Stimulated activated CD4-positive, alpha-beta T cell treated with anti-CD3 and anti-CD28 coated beads, Interleukin-4, amount 100 ng/mL, for 48 hours (primary cell): ENCODE results near the gene SUCLG2.

Experiments used
- DNase-seq, 2 donors: peaks; one replicate each; pipeline ENCODE4 v3.0.0-alpha.2; 2020; ENCODE audit warnings: low read depth in 2 of 2

Gene SUCLG2

DNA sequence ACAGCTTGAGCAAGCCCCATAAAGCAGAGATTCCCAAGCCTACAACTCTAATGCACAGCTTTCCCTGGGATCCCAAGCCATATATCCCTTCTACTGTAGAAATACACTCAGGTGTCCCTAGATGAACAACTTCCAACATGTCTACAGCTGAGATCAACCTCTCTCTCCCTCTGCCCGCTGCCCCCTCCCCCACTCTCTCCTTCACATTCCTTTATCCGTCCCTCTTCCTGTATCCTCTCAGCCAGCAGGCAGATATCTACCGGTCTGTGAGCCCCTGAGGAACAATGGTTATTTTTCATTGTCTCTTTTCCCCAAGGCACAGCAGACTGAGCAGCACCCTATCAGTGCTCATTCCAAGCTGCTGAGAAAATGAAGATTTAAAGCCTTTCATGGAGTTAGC, 138.6 kb downstream of the SUCLG2 start:
- no peak for DNase-seq

DNA sequence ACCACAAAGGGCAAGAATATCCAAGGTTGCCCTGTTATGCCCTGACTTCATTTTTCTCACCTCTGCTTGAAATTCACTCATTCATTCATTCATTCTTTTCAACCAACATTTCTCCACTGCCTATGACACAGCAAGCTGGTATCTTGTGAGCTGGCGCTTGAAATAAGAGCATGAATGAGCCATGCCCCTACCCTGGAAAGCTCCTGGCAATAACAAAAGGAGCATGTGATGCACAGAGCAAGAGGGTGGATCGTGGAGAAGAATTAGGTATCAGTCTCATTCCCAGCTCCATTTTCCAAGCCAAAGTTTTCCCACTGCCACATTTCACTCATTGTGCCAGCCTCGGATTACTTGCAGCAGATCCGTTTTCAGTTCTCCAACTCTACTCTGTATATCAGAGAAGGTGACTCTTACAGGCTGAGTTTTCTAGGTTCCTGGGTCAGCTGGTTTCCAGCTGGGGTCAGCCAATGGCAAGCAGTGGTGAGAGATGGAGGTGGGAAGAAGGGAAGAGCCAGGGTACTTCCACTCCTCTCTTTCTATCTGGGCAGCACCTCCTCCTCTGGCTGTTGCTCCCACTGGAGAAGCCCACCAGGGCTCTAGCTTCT, 144.8 kb downstream of the SUCLG2 start:
- DNase-seq, result no peak

DNA sequence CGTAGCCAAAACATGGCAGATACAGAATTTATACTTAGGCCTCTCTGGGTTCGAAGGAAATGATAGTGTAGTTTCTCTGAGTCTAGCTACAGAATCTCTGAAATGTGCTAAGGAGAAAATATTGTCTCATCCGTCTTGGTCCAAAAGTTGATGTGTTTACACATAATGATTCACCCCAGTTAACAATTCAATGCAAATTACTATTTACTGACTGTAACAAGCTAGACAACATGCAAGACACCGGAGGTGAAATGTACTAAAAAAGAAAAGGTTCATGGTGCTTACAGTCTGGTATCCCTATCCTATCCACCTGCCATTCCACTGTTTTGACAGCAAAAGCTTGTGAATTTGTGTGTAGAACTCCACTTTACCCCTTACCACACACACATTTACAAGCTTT, 146.8 kb downstream of the SUCLG2 start:
- no peak for DNase-seq

DNA sequence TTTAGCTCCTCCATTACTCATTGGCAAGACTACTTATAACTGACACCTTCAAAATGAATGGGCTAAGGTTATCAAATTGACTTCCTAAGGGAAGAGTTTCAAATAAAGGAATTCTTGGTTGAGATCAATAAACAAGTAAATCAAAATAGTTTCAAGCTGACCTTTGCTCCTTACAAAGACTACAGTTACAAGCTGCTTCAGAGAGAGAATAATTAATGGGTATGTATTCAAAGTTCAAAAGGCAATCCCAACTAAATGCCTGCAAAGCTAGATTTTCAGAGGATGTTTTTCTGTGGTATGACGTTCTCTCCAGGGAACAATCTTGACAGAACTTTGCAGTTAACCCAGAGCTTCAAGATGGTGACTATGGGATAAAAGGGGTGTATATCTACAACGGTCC, 153.7 kb downstream of the SUCLG2 start:
- no peak for DNase-seq

DNA sequence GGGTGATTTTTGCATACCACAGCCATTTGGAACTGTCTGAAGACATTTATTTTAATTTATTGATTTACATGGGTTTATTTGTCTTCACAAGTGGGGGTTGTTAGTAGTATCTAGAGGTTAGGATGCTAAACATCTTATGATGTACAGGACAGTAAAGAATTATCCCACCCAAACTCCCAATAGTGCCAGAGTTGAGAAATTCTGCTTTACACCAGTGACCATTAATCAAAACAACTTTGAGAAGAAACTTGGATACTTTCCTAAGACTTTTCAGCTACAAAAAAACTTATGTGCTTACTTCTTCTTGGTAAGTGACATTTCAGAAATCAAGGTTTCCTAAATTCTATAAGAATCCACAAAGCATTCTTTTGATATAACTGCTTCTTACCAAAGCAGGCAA, 156.7 kb downstream of the SUCLG2 start:
- no peak for DNase-seq

DNA sequence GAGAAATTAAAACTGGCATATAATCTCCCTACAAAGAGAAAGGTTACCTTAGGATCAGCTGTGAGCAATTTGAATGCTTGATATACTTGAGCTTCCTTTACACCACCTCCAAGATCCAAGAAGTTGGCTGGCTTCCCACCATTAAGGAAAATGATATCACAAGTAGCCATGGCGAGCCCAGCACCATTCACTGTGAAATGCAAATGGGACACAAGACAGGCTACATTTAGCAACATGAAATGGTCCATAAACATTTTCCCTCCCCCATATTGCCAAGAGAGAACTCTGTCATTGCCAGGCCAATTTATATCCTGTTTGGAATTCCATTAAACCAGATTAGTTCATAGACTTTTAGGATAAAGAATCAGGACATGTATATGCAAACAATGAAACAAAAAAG, 158.7 kb downstream of the SUCLG2 start:
- no peak for DNase-seq

DNA sequence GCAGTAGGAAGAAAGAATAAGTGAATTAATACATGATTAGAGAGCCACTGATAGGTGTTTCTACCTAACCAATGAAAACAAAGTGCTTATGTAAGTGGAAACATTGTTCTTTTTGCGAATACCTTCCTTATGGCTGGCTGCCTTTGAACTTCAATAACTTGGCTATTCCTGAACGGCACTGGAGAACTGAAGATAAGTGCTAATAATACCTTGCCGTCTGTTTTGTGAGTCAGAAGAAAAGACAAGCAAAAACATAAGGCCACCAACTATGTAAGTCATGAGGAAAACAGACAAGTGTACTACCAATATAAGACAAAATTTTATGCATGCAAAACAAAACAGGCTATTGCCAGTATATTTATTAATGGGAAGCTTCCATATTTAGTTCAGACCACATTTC, 160.6 kb downstream of the SUCLG2 start:
- no peak for DNase-seq

DNA sequence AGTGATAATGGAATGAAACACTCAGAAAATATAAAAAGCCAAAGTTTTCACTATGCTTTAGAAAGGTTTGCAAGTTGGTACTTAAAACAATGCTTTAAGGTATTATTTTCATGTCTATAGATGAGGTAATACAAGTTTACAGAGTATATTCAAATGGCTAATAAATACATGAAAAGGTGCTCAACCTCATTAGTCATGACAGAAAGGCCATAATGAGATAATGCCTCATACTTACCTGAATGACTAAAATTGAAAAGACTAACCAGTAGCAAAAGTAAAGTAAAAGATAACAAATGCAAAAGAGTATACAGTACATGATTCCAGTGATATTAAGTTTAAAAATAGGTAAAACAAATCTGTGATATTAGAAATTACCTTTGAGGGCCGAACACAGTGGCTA, 163.8 kb downstream of the SUCLG2 start:
- DNase-seq, result no peak

DNA sequence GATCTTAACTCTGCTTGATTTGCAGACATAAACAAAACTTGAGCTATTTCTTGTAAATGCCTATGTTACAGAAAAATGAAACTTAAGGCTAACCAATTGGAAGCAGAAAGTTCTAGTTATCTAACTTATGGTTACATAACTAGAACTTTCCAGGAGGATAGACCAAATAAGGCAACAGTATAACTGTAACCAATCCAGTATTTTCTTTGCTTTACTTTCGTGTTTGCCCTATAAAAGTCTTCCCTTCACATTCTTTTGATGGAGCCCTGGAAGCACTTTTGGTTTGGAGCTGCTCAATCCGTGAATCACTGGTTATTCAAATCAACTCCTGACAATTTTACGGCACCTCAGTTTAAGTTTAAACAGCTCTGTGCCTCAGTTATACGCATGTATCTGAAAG, 164.6 kb downstream of the SUCLG2 start:
- DNase-seq, result no peak

DNA sequence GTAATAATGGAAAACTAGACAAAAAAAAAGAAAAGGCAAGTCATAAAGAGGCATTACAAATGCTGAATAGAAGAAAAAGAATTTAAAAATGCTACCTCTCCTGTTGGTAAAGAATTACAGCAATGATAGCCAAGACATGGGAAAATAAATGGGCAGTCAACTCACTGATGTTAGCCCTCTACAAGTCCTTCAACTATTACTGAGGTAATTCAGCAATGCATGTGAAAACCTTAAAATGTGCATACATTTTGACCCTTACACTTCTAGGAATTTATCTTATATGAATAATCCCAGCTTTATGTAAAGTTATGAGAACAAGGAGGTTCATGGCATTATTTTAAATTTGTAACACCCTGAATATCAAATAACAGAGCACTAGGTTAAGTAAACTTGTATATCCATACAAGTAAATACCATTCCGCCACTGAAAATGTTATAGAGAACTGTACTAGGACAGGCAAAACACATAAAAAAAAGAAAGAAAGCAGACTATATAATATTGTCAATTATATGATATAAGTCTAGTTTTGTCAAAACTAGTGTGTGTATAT, 166.8 kb downstream of the SUCLG2 start:
- DNase-seq, result no peak

DNA sequence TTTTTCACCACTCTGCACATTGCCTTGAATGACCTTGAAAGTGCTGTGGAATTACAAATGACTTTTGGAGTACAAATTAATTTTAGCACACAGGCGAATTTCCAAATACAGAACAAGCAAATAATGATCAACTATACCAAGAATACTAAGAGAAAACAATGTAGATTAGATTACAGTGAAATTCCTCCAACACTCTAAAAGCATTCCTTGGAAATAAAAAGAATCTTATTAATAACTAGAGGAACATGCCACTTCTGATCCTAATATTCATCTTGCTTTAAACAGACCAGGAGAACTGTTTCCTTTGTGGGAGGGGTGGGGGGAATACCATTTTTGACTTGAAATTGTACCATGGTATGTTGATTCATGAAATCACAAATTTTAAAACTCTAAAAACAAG, 167.5 kb downstream of the SUCLG2 start:
- DNase-seq, result no peak

DNA sequence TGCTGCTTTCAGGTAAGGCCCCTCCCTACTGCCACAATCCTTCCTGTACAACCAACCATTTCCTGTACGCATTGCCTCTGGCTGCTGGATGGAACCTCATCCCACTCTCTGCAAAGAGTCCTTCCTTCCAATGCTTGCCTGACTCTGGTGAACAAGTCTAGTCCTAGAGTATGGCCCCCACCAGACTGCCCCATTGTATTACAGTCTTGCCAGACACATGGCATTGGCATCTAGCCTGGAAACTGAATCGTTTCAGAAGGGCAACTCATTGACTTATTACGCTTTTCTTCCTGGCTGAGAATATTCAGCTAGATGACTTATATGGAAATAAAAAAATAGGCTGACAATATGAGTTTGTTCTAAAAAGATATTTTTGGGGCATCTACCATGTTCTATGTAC, 170.3 kb downstream of the SUCLG2 start:
- no peak for DNase-seq

DNA sequence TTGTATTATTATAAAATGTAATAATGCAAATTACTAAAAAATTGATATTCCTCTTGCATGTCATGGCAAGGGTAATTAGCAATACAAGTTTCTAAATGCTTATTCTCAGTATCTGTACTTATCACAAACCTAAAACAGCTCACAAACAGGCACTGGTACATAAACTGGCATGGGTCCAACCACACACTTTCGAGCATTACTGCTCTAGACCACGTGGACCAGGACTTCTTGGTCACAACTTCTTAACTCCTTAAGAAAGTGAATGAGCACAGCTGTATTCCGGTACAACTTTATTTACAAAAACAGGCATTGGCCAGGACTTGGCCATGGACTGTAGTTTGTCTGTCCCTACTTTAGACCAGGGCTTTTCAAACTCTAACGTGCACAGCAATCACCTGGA, 173.3 kb downstream of the SUCLG2 start:
- no peak for DNase-seq

DNA sequence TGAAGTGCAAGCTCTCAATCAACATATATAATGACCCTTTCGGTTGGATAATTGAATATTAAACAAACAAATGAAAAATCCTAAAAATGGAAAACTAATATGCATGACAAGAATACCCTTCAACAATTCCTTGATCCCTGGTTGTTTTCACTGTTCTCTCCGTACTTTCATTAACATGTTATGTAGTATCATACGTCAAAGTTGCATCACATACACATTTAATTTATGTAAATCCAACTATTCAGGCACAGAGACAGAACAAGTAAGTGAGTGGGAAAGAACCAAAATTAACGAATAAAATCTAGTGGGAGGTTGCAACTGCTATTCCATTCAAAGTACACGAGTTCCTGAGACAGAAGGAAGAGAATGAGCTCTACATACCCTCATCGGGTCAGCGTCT, 176.0 kb downstream of the SUCLG2 start:
- no peak for DNase-seq

DNA sequence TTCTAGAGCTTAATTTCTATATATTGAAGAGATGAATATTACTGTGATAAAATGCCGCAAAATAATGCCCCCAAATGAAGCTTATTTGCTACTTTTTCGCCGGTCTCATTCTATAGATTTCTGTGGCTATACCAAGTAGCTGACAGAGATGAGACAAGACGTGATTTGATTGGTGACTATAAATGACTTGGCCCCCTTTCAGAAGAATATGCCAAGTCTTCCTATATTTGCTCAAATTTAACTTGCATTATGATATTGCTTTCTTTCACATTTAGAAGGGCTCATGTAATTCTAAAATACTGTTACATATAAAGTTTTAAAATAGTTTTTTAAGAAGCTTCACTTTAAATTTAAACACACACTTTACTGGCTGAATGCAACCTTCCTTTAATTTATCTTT, 180.1 kb downstream of the SUCLG2 start:
- DNase-seq, result no peak

DNA sequence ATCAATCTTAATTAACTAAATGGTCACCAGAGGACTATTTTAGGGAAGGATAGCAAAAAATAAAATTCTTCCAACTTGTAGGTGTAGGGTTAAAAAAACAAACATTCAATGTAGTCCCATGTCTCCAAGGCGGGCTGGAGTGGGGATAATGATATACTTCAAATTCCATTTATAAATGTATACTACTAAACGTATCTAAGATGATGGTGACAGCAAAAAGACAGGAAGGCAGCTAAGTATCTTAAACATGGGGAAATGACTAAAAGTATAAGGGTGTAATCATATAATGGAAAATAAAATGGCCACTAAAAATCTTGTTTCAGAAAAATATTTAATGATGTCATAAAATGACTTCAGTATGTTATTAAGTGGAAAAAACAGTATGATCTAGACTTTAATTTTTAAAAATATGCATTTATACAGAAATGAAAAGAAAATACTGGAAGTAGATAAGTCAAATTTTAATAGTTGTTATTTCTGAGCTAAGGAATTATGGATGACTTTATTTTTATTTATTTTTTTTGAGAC, 181.7 kb downstream of the SUCLG2 start:
- DNase-seq, result no peak

DNA sequence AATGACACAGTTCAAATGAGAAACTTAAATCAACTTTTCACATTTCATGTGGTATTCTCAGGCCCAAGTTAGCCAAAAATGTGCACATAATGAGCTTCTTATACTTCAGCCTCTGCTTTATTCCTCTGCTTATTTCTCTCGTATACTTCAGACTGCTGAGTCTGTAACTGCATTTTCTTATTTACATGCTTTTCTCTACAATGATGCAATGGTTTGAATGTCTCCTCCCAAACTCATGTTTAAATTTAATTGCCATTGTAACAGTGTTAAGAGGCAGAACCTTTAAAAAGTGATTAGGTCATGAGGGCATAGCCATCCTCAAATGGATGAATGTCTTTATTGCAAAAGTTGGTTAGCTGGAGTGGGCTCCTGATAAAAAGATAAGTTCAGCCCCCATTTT, 184.2 kb downstream of the SUCLG2 start:
- no peak for DNase-seq

DNA sequence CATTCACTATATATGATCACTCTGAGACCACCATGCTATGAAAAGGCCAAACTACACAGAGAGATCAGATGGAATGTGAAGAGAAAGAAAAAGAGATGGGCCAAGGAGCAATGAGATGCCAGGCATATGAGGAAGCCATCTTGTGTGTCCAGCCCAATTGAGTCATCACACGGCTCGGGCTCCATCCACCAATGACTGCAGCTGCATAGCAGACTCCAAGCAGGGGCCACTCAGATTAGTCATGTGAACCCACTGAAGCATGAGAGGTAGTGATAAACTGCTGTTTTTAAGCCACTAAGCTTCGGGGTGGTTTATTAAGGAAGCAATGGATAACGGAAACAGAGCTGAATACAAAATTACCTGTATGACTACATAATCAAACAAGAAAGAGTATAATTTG, 185.9 kb downstream of the SUCLG2 start:
- no peak for DNase-seq

DNA sequence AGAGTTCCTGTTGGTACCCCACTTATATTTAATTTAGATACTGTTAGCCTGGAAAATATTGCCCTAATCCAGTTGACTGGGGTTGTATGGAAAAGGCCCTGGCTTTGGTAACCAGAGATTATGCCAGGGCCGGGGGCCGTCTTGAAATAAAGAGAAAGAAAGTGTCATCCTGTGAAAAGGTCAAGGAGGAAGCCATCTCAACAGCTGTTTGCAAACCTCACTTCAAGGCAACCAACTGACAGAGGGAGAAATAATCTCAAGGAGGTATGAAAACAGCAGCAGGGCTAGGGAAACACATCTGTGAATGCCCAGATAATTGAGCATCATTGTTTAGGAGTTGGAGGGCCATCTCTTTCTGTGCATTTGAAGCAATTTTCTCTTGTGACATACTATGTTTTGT, 190.8 kb downstream of the SUCLG2 start:
- no peak for DNase-seq

DNA sequence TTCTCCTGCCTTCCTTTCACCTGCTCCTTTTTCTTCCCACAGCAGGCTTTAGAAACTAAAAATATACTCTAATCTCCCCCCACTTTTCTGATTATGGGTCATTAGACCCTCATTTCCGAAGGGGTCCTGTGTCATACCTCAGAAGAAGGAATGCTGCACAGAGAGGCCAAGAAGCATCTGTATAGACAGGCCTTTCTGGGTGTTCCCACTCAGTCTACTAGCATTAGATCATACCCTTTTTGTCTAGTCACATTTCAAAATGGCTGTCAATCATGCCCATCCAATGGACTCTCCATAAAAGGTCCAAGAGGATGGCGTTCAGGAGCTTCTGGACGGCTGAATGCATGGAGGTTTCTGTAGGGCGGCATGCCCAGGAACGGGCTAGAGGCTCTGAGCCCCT, 192.2 kb downstream of the SUCLG2 start:
- DNase-seq, result no peak

DNA sequence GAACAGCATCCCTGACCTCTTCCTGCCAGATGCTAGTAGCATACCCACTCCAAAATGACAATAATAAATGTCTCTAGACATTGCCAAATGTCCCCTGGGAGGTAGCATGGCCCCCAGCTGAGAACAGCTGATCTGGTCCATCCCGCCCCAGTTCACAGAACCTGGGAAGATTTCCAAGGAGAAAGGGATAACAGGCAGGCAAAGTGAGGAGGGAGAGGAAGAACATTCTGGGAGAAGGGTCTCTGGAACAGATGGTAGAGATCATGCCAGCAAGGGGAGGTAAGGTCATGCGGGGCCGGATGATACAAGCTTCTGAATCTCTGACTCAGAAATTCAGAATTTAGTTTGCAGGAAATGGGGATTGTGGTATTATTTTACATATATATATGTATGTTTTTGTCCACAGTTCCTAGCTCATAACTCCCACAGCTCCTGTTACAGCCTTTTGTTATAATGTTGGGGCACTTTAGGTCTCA, 192.7 kb downstream of the SUCLG2 start:
- DNase-seq, result no peak

DNA sequence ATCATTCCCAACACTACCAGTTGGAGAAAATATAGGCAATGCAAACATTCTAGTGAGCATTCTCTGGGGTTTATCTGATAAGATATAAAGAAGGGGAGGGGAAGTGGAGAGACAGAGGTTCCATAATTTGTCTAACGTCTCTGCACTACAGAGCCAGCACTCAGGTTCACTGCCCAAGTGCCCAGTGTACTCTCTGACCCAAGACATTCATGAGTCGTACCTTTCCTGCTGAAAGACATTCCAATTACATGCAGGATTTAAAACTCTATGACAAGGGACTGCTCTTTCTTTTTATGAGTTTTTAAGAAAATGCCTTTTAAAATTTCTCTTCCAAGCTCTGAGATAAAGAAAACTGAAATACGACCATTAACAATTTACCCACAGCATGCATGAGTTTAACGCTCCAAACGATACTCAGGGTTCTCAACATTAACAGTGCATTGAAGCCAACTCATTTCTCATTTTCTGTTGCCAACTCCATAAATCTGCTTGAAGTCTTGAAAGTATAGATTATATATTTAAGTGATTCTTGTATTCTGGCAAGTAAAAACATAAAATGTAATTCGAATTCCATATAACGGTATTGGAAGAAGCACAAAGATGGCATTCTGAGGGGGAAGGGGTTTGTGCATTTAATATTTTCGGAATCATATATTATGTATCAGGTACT, 193.4 kb downstream of the SUCLG2 start:
- no peak for DNase-seq

DNA sequence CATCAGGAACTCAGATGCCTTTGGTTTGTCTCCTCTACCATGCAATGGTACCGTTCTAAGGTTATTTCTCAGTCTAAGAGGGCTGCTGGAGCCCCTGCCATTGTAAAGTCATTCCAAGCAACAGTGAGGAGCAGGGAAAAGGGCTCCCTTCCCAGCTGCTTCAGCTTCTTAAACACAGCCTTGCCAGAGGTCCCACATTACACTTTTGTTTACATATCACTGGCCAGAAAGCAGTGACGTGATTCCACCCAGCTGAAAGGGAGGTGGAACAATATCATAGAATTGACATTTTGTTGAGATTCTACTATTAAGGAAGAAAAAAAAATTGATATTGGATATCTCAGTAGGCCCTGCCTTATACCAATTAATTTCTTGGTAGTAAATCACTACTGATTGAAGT, 194.6 kb downstream of the SUCLG2 start:
- DNase-seq, result no peak
